Endodermal cell (in vitro differentiated cells): ENCODE measurements around the gene FAM177B. TPM values are rescaled to one million over a fixed set of nuclear protein-coding genes. Genes with fewer than 3 reads are reported as not detected.

Experiments used
- DNase-seq: peaks from one replicate; pipeline ENCODE4 v3.0.0-alpha.2; 2017
- H3K27ac ChIP-seq: 2 replicates; pipeline ENCODE4 v1.5.1; 2013; ENCODE audit warnings: mild to moderate bottlenecking, low read depth, low read length, moderate library complexity
- H3K27me3 ChIP-seq: 2 replicates; pipeline ENCODE4 v1.6.1; 2013; ENCODE audit warnings: mild to moderate bottlenecking, low read length, moderate library complexity; ENCODE audit not compliant: insufficient read depth, control insufficient read depth, poor library complexity, severe bottlenecking
- H3K36me3 ChIP-seq: 2 replicates; pipeline ENCODE4 v1.7.0; 2013; ENCODE audit warnings: mild to moderate bottlenecking, low read length, moderate library complexity; ENCODE audit not compliant: control insufficient read depth, insufficient read depth
- H3K4me1 ChIP-seq: one replicate; pipeline ENCODE4 v1.7.0; 2013; ENCODE audit warnings: low read length; ENCODE audit not compliant: control insufficient read depth, insufficient read depth
- H3K4me3 ChIP-seq: 2 replicates; pipeline ENCODE4 v1.5.1; 2013; ENCODE audit warnings: mild to moderate bottlenecking, low read length, moderate library complexity
- H3K9ac ChIP-seq: 2 replicates; pipeline ENCODE4 v1.6.1; 2013; ENCODE audit warnings: mild to moderate bottlenecking, low read length, moderate library complexity; ENCODE audit not compliant: poor library complexity, severe bottlenecking; ENCODE audit errors: extremely low read depth
- H3K9me3 ChIP-seq: 2 replicates; pipeline ENCODE4 v1.6.1; 2013; ENCODE audit warnings: mild to moderate bottlenecking, low read length, moderate library complexity; ENCODE audit not compliant: control insufficient read depth
- H3K27ac Mint-ChIP-seq: 2 replicates; pipeline ENCODE4 v1.8.0; 2020; ENCODE audit warnings: mixed read lengths
- H3K27me3 Mint-ChIP-seq: 2 replicates; pipeline ENCODE4 v1.8.0; 2021; ENCODE audit warnings: mild to moderate bottlenecking, mixed read lengths; ENCODE audit not compliant: insufficient read depth
- H3K36me3 Mint-ChIP-seq: 2 replicates; pipeline ENCODE4 v1.8.0; 2020; ENCODE audit warnings: low read depth, mixed read lengths
- H3K4me1 Mint-ChIP-seq: 2 replicates; pipeline ENCODE4 v1.8.0; 2020; ENCODE audit warnings: mixed read lengths
- H3K4me3 Mint-ChIP-seq: 2 replicates; pipeline ENCODE4 v1.8.0; 2020; ENCODE audit warnings: mild to moderate bottlenecking, moderate library complexity, mixed read lengths
- H3K9me3 Mint-ChIP-seq: 2 replicates; pipeline ENCODE4 v1.8.0; 2020; ENCODE audit warnings: mild to moderate bottlenecking, mixed read lengths
- WGBS, 2 experiments: methylation state at CpG; one replicate each; pipeline versions ENCODE4 v1.1.5 to v1.1.7; 2013; ENCODE audit warnings: missing lambda C conversion rate in 2 of 2, mixed read lengths in 1 of 2; ENCODE audit not compliant: insufficient coverage in 1 of 2, insufficient read length in 1 of 2; 5-methylcytosine and 5-hydroxymethylcytosine counted together
- total RNA-seq, 2 donors: library from RNA; stranded (reverse); fragmentation: NEBNext Ultra II Directional in 1 of 2; extraction: Animal tissue kit (Norgen Biotek cat#: 25700) in 1 of 2; gene quantifications; 2 replicates in 1 of 2; 3 replicates in 1 of 2; pipeline ENCODE4 v1.2.1, GENCODE V29; 2021
- TF ChIP-seq, protein P1 (sequence below): fragments of 200-600 bp; sonication (generic); conservative IDR thresholded peaks from 2 replicates; pipeline ENCODE4 v1.5.0; 2021; ENCODE audit warnings: antibody characterized with exemption, mild to moderate bottlenecking

Gene FAM177B
- total RNA-seq, 2 donors from 2014 or later, result not detected

DNA sequence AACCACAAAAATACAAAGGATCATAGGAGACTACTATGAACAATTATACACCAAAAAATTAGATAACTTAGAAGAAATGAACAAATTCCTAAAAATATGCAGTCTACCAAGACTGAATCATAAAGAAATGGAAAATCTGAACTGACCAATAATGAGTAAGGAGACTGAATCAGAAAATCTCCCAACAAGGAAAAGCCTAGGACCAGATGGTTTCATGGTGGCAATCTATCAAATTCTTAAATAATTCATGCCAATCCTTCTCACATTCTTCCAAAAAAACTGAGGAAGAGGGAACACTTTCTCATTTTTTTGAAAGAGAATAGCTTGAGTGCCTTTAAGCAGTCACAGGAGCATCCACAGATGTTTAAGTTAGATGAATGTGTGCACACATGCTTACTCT is 46.0 kb downstream of the FAM177B start:
- peaks cover 2% of the 10 kb centered on the region for H3K4me1 Mint-ChIP-seq
- no peak for DNase-seq
- no peaks in the 10 kb centered on the region for H3K27me3 ChIP-seq
- H3K9me3 ChIP-seq, result no peaks in the 10 kb centered on the region
- no peaks in the 10 kb centered on the region for H3K4me1 ChIP-seq
- H3K27ac ChIP-seq, result no peak overlapping the region
- TF ChIP-seq, protein P1, sequence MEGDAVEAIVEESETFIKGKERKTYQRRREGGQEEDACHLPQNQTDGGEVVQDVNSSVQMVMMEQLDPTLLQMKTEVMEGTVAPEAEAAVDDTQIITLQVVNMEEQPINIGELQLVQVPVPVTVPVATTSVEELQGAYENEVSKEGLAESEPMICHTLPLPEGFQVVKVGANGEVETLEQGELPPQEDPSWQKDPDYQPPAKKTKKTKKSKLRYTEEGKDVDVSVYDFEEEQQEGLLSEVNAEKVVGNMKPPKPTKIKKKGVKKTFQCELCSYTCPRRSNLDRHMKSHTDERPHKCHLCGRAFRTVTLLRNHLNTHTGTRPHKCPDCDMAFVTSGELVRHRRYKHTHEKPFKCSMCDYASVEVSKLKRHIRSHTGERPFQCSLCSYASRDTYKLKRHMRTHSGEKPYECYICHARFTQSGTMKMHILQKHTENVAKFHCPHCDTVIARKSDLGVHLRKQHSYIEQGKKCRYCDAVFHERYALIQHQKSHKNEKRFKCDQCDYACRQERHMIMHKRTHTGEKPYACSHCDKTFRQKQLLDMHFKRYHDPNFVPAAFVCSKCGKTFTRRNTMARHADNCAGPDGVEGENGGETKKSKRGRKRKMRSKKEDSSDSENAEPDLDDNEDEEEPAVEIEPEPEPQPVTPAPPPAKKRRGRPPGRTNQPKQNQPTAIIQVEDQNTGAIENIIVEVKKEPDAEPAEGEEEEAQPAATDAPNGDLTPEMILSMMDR, result no peak
- no peaks in the 10 kb centered on the region for H3K36me3 Mint-ChIP-seq
- H3K36me3 ChIP-seq, result no peaks in the 10 kb centered on the region
- H3K4me3 Mint-ChIP-seq, result no peak overlapping the region
- H3K9me3 Mint-ChIP-seq, result no peaks in the 10 kb centered on the region
- no peak overlapping the region for H3K9ac ChIP-seq
- no peak overlapping the region for H3K4me3 ChIP-seq
- H3K27me3 Mint-ChIP-seq, result peaks cover 21% of the 10 kb centered on the region
- no peak overlapping the region for H3K27ac Mint-ChIP-seq

GRCh38 chr1:222784371-222784770 is 47.4 kb downstream of the FAM177B start:
- no peak for DNase-seq
- Mint-ChIP-seq H3K27me3 (peaks cover 21% of the 10 kb centered on the region), H3K27ac (no peak overlapping the region), H3K4me1 (peaks cover 2% of the 10 kb centered on the region), H3K36me3 (no peaks in the 10 kb centered on the region), H3K4me3 (no peak overlapping the region), H3K9me3 (no peaks in the 10 kb centered on the region)
- TF ChIP-seq, protein P1, result no peak
- Histone ChIP-seq H3K27me3 (no peaks in the 10 kb centered on the region), H3K9ac (no peak overlapping the region), H3K36me3 (no peaks in the 10 kb centered on the region), H3K4me3 (no peak overlapping the region), H3K4me1 (no peaks in the 10 kb centered on the region), H3K27ac (no peak overlapping the region), H3K9me3 (no peaks in the 10 kb centered on the region)
- 61 to 66% methylated on average over 2 to 3 of the region's 3 CpGs for WGBS, 2 experiments

GRCh38 chr1:222784916-222785315 is 47.9 kb downstream of the FAM177B start:
- TF ChIP-seq, protein P1, result no peak
- Mint-ChIP-seq H3K4me1 (peaks cover 2% of the 10 kb centered on the region), H3K4me3 (no peak overlapping the region), H3K27ac (no peak overlapping the region), H3K27me3 (peaks cover 21% of the 10 kb centered on the region), H3K9me3 (peaks cover 4% of the 10 kb centered on the region), H3K36me3 (peaks cover under 1% of the 10 kb centered on the region)
- no peak for DNase-seq
- no peak overlapping the region for H3K9ac ChIP-seq
- H3K4me3 ChIP-seq, result no peak overlapping the region
- no peaks in the 10 kb centered on the region for H3K4me1 ChIP-seq
- no peaks in the 10 kb centered on the region for H3K27me3 ChIP-seq
- H3K27ac ChIP-seq, result no peak overlapping the region
- no peaks in the 10 kb centered on the region for H3K36me3 ChIP-seq
- 55 to 81% methylated on average over 2 of the region's 2 CpGs for whole genome bisulfite sequencing, 2 experiments
- peaks cover 5% of the 10 kb centered on the region for H3K9me3 ChIP-seq
